GM12865 (cell line): Measurements from ENCODE around the gene AGXT2.

ENCODE experiments used
- DNase-seq: peaks from one replicate; pipeline ENCODE4 v3.0.0; 2010; ENCODE audit warnings: low read depth
- H3K4me3 ChIP-seq: 2 replicates; pipeline ENCODE4 v1.5.1; 2011; ENCODE audit warnings: mild to moderate bottlenecking, low read depth, low read length, control low read depth
- TF ChIP-seq, protein P1 (sequence below): IDR thresholded peaks from 2 replicates; pipeline ENCODE4 v1.5.1; 2011; ENCODE audit warnings: low read length, control low read depth, low read depth, inconsistent platforms; ENCODE audit not compliant: insufficient read depth; ENCODE audit errors: missing control alignments

The AGXT2 gene

GRCh38 chr5:35009657-35010056 is 38.1 kb downstream of the AGXT2 start:
- no peak overlapping the region for H3K4me3 ChIP-seq
- TF ChIP-seq, protein P1, sequence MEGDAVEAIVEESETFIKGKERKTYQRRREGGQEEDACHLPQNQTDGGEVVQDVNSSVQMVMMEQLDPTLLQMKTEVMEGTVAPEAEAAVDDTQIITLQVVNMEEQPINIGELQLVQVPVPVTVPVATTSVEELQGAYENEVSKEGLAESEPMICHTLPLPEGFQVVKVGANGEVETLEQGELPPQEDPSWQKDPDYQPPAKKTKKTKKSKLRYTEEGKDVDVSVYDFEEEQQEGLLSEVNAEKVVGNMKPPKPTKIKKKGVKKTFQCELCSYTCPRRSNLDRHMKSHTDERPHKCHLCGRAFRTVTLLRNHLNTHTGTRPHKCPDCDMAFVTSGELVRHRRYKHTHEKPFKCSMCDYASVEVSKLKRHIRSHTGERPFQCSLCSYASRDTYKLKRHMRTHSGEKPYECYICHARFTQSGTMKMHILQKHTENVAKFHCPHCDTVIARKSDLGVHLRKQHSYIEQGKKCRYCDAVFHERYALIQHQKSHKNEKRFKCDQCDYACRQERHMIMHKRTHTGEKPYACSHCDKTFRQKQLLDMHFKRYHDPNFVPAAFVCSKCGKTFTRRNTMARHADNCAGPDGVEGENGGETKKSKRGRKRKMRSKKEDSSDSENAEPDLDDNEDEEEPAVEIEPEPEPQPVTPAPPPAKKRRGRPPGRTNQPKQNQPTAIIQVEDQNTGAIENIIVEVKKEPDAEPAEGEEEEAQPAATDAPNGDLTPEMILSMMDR = no peak
- no peak for DNase-seq

DNA sequence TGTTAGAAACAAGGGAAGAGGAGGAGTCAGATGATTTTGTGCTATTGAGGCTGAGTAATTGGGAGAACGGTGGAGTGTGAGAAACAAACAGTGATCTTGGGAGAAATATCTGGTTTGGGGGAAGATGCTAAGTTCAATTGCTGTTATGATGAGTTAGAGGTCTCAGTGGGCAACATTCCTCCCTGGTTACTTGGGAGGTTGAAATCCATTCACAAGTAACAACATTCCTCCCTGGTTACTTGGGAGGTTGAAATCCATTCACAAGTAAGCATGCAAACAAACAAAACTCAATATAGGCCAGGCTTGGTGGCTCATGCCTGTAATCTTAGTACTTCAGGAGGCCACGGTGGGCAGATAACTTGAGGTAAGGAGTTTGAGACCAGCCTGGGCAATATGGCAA is 38.7 kb downstream of the AGXT2 start:
- DNase-seq = no peak
- TF ChIP-seq, protein P1 = no peak
- H3K4me3 ChIP-seq = no peak overlapping the region

DNA sequence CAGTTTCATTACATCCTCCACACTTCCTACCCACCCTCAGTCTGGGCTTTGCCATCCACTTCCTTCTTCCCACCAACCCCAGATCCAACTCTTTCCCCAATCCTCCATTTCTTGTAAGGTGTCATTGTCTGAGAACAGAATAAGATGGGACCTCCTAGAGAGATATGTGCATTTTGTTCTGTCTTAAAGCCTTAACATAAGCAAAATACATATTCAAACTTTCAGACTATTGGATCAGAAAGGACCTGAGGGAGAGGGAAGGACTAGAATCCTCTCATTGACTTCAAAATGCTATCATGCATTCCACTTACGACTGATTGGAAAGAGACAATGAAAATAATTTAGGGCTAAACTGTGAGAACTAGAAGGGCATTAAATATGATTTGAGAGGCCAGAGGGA is 43.0 kb downstream of the AGXT2 start:
- TF ChIP-seq, protein P1 = no peak
- no peak overlapping the region for H3K4me3 ChIP-seq
- no peak for DNase-seq

GRCh38 chr5:35004200-35004599 is 43.5 kb downstream of the AGXT2 start:
- no peak for DNase-seq
- TF ChIP-seq, protein P1 = no peak
- no peak overlapping the region for H3K4me3 ChIP-seq

DNA sequence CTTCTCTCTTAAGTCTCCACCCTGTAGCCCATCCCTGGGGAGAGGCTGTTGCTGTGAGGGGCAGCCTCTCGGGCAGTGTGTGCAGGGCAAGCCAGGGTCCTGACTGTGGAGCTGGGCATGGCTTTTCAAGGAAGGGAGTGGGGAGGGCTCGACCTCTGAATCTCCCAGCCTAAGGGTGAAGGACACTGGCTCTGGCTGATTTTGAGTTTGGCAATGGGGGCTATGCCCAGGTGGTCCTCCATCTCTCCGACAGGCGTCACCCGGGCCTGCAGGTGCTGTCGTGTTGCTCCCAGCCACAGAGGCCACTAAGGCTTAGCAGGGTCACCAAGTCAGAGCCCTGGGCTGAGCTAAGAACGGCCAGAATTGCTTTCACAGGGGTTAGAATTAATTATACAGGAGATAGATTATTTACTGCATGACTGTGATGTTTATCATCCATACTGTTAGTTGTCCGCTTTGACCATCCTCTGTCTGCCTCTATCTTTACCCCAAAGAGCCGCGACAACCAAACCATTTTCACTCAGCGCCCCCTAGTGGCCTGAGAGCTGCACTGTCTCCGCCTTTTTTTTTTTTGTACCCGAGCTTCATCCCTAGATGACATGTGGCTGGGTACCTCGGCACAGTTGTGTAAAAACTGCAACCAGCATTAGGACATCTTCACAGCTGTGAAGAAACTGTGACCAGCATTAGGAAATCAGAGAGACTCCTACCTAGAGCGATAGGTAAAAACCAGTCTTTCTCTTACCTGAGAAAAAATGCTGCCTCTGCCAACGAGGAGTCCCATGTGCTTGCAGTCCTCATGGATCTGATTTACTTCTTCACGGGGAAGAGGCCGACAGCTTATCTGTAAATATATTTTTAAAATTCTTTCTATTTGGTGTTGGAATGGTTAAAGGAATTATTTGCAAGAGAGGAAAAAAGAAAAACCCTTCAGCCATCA is 44.5 kb downstream of the AGXT2 start:
- peak; percentile 75 for DNase-seq
- H3K4me3 ChIP-seq = no peak overlapping the region
- TF ChIP-seq, protein P1 = peak; percentile 88

GRCh38 chr5:35002459-35002858 is 45.3 kb downstream of the AGXT2 start:
- no peak for DNase-seq
- TF ChIP-seq, protein P1 = no peak
- no peak overlapping the region for H3K4me3 ChIP-seq

- no peak overlapping the region for H3K4me3 ChIP-seq
- TF ChIP-seq, protein P1 = no peak
- DNase-seq = no peak
These were observed 45.9 kb downstream of the AGXT2 start for GRCh38 chr5:35001842-35002241.
